ENCODE results near the gene TOM1L2. TPM values are rescaled to one million over a fixed set of nuclear protein-coding genes. Genes with fewer than 3 reads are reported as not detected.

Gene TOM1L2
- total RNA-seq, 1 experiment from 2014 or later: 24.1 TPM

GRCh38 chr17:18015593-18015992, 43.4 kb upstream of the TOM1L2 start:
- no peaks in the 10 kb centered on the region for H4K20me1 ChIP-seq (ENCODE audit: insufficient read depth)
- H3K27ac ChIP-seq (ENCODE audit: low read depth, low read length): no peak overlapping the region
- H3K4me3 ChIP-seq (replicated peaks in 1 of 2; ENCODE audit: low read depth in 1 of 2, low read length in 2 of 2): no peak overlapping the region
- intact Hi-C loops (cut with micrococcal nuclease): no loop called here
- DNase-seq (ENCODE audit: low read depth, low spot score) (no peak), ATAC-seq (no peak)
- BruUV-seq (replicated peaks): no TSS peak
- H3K9ac ChIP-seq (ENCODE audit: low read length): no peak overlapping the region
- H3K36me3 ChIP-seq (ENCODE audit: control insufficient read depth in 1 of 2, insufficient read depth in 2 of 2, low read length in 2 of 2): peaks cover 0 to 3% of the 10 kb centered on the region in 2 experiments; a peak in 1 of 4 replicates
- H3K27me3 ChIP-seq (ENCODE audit: insufficient read depth, low read length): no peaks in the 10 kb centered on the region
- CTCF ChIA-PET: no interaction called here
- TF ChIP-seq FOSL1 (IDR thresholded peaks at IDR 0.05; ENCODE audit: low read depth) (no peak), EZH2phosphoT487 (IDR thresholded peaks at IDR 0.05; ENCODE audit: borderline replicate concordance) (no peak), ZNF274 (IDR thresholded peaks at IDR 0.05; ENCODE audit: low read depth, low read length) (no peak), ZFX (IDR thresholded peaks at IDR 0.05) (no peak), ATF3 (IDR thresholded peaks at IDR 0.05) (no peak), REST (IDR thresholded peaks at IDR 0.05; ENCODE audit: low read depth) (no peak), JUND (IDR thresholded peaks at IDR 0.05) (no peak), CEBPB (IDR thresholded peaks at IDR 0.05; ENCODE audit: low read depth) (no peak), SIN3A (IDR thresholded peaks at IDR 0.05; ENCODE audit: low read depth) (no peak), SRF (IDR thresholded peaks at IDR 0.05; ENCODE audit: low read depth) (no peak), POLR2AphosphoS5 (IDR thresholded peaks at IDR 0.05; ENCODE audit: low read depth, low read length) (no peak), TCF7L2 (IDR thresholded peaks at IDR 0.05; ENCODE audit: borderline replicate concordance, extremely low read depth, insufficient read depth, insufficient read length) (no peak), CTCF (IDR thresholded peaks at IDR 0.05 in 2 of 3, conservative IDR thresholded peaks at IDR 0.05 in 1 of 3; ENCODE audit: borderline replicate concordance in 1 of 3, insufficient read depth in 1 of 3, low read depth in 2 of 3, low read length in 2 of 3) (no peak), SP1 (IDR thresholded peaks at IDR 0.05; ENCODE audit: low read depth) (no peak), RAD21 (IDR thresholded peaks at IDR 0.05; ENCODE audit: low read depth) (no peak), POLR2A (IDR thresholded peaks at IDR 0.05; ENCODE audit: borderline replicate concordance, extremely low read depth, insufficient read depth, insufficient read length) (no peak)
- no peak overlapping the region for H3K4me2 ChIP-seq (ENCODE audit: low read length)
- POLR2A ChIA-PET: no interaction called here
- no peaks in the 10 kb centered on the region for H3K79me2 ChIP-seq (ENCODE audit: insufficient read depth, low read length)
- no peaks in the 10 kb centered on the region for H3K9me2 ChIP-seq (ENCODE audit: insufficient read depth)
- RAD21 ChIA-PET (ENCODE audit: low non-redundant PET in 1 of 2, low total read pairs in 2 of 2, uncharacterized antibody in 2 of 2, unreplicated experiment in 2 of 2): no interaction called here
- H3K4me1 ChIP-seq (ENCODE audit: control insufficient read depth in 1 of 2, insufficient read depth in 2 of 2, low read length in 2 of 2): no peaks in the 10 kb centered on the region
- no peaks in the 10 kb centered on the region for H3K9me3 ChIP-seq (ENCODE audit: control insufficient read depth in 1 of 2, insufficient read depth in 1 of 2, low read depth in 1 of 2, low read length in 2 of 2)
- no peak overlapping the region for H2AFZ ChIP-seq (ENCODE audit: low read depth, low read length, poor library complexity, severe bottlenecking)
